A204.1 (cell line): ENCODE results near the gene CENPX.
"Not testable (repeated sequence)": the region's sequence is repeated elsewhere in the genome, so short reads cannot be mapped to it uniquely, and the experiment has no call there.

Experiments used
- FAIRE-seq: peaks from 2 replicates; lab custom pipeline; 2012; peaks lifted over from hg19 to GRCh38; lab: Jason Lieb, UNC

The CENPX gene

GRCh38 chr17:82039695-82040299 lies 17.1 kb upstream of the CENPX start:
- FAIRE-seq: no peak

- FAIRE-seq: not testable (repeated sequence)
These were observed 16.2 kb upstream of the CENPX start for GRCh38 chr17:82038796-82039409.

GRCh38 chr17:82037889-82038195 lies 15.2 kb upstream of the CENPX start:
- FAIRE-seq: no peak

- peak; percentile 92 for FAIRE-seq
These were observed 14.6 kb upstream of the CENPX start, which contains the start of gene DCXR for GRCh38 chr17:82037092-82037888. Gene DCXR (minus strand): TSS chr17:82037697. CDS start chr17:82037682, 15 bp downstream.

GRCh38 chr17:82036634-82037091 lies 14.0 kb upstream of the CENPX start:
- no peak for FAIRE-seq

GRCh38 chr17:82035956-82036633 lies 13.4 kb upstream of the CENPX start:
- FAIRE-seq: no peak

- no peak for FAIRE-seq
These were observed 12.8 kb upstream of the CENPX start for GRCh38 chr17:82035488-82035887.

- no peak for FAIRE-seq
These were observed 11.8 kb upstream of the CENPX start for GRCh38 chr17:82034371-82035011.

- FAIRE-seq: no peak
These were observed 10.8 kb upstream of the CENPX start for GRCh38 chr17:82033359-82034085.

- no peak for FAIRE-seq
These were observed 9.4 kb upstream of the CENPX start for GRCh38 chr17:82031885-82032627.

- no peak for FAIRE-seq
These were observed 8.7 kb upstream of the CENPX start, which contains the start of gene RAC3 for GRCh38 chr17:82031303-82031884. Gene RAC3 (plus strand): TSS chr17:82031678. CDS start chr17:82031762, 84 bp downstream.

- no peak for FAIRE-seq
These were observed 8.0 kb upstream of the CENPX start for GRCh38 chr17:82030470-82031302.

- no peak for FAIRE-seq
These were observed 7.4 kb upstream of the CENPX start for GRCh38 chr17:82029990-82030469.

- FAIRE-seq: no peak
These were observed 6.7 kb upstream of the CENPX start for GRCh38 chr17:82029391-82029790.

GRCh38 chr17:82028966-82029365 lies 6.3 kb upstream of the CENPX start:
- FAIRE-seq: no peak

GRCh38 chr17:82028246-82028645 lies 5.6 kb upstream of the CENPX start:
- FAIRE-seq: no peak

- no peak for FAIRE-seq
These were observed 2.9 kb upstream of the CENPX start for GRCh38 chr17:82025401-82026107.

GRCh38 chr17:82024859-82025258 lies 2.2 kb upstream of the CENPX start:
- FAIRE-seq: no peak
